RWPE2 (cell line): ENCODE results near the gene PLXND1.

Source experiments
- ATAC-seq: fragments of 200-7000 bp; cut with Tn5 transposase; 3 replicates; pipeline ENCODE4 v1.9.1; 2021; ENCODE audit warnings: low read depth
- DNase-seq: peaks from one replicate; pipeline ENCODE4 v3.0.0-alpha.2; 2020; ENCODE audit warnings: low spot score
- H3K27ac ChIP-seq: fragments of 450-650 bp; 2 replicates; pipeline ENCODE4 v1.5.1; 2017; ENCODE audit warnings: mild to moderate bottlenecking; ENCODE audit not compliant: poor library complexity, severe bottlenecking
- H3K27me3 ChIP-seq: fragments of 250-450 bp; sonication (Bioruptor Pico); 2 replicates; pipeline ENCODE4 v1.5.1; 2021; ENCODE audit warnings: mild to moderate bottlenecking, moderate library complexity; ENCODE audit not compliant: insufficient read depth, poor library complexity, severe bottlenecking
- H3K36me3 ChIP-seq: fragments of 250-450 bp; sonication (Bioruptor Pico); 2 replicates; pipeline ENCODE4 v1.5.1; 2020; ENCODE audit warnings: low read depth, mild to moderate bottlenecking, moderate library complexity
- H3K4me1 ChIP-seq: fragments of 250-450 bp; sonication (Bioruptor Pico); 2 replicates; pipeline ENCODE4 v1.5.1; 2021; ENCODE audit warnings: mild to moderate bottlenecking, moderate library complexity; ENCODE audit not compliant: insufficient read depth, poor library complexity, severe bottlenecking
- H3K4me3 ChIP-seq: fragments of 250-450 bp; sonication (Bioruptor Pico); 2 replicates; pipeline ENCODE4 v1.5.1; 2021; ENCODE audit warnings: mild to moderate bottlenecking, moderate library complexity; ENCODE audit not compliant: severe bottlenecking
- H3K9me3 ChIP-seq: fragments of 250-450 bp; sonication (Bioruptor Pico); 2 replicates; pipeline ENCODE4 v1.5.1; 2021; ENCODE audit warnings: mild to moderate bottlenecking, moderate library complexity; ENCODE audit not compliant: severe bottlenecking
- TF ChIP-seq, protein P1 (sequence below): fragments of 450-650 bp; IDR thresholded peaks from one replicate; pipeline ENCODE4 v1.5.1; 2017; ENCODE audit warnings: mild to moderate bottlenecking, moderate library complexity; ENCODE audit not compliant: poor library complexity, severe bottlenecking

PLXND1 gene

DNA sequence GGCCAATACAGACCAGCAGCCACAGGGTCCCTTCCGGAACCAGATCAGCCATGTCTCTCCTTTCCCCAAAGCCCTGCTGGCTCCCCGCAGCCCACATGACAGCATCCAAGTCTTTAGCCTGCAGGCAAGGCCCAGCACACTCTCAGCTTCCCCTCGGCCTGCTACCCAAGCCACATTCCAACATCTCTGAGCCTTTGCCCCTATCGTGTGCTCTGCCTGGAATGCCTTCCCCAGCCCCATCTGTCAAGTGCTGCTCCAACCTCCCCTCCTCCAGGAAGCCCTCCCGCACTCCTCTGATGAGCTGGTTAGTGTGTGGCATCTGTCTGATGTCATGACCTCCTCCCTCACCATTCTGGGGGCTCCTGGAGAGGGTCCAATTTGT is 8.5 kb downstream of the PLXND1 start:
- H3K36me3 ChIP-seq: no peaks in the 10 kb centered on the region
- no peaks in the 10 kb centered on the region for H3K27me3 ChIP-seq
- no peak overlapping the region for H3K27ac ChIP-seq
- no peaks in the 10 kb centered on the region for H3K9me3 ChIP-seq
- ATAC-seq (0 out of 3 replicates have a peak, but pooled peaks have one; percentile 8), DNase-seq (no peak)
- TF ChIP-seq, protein P1, sequence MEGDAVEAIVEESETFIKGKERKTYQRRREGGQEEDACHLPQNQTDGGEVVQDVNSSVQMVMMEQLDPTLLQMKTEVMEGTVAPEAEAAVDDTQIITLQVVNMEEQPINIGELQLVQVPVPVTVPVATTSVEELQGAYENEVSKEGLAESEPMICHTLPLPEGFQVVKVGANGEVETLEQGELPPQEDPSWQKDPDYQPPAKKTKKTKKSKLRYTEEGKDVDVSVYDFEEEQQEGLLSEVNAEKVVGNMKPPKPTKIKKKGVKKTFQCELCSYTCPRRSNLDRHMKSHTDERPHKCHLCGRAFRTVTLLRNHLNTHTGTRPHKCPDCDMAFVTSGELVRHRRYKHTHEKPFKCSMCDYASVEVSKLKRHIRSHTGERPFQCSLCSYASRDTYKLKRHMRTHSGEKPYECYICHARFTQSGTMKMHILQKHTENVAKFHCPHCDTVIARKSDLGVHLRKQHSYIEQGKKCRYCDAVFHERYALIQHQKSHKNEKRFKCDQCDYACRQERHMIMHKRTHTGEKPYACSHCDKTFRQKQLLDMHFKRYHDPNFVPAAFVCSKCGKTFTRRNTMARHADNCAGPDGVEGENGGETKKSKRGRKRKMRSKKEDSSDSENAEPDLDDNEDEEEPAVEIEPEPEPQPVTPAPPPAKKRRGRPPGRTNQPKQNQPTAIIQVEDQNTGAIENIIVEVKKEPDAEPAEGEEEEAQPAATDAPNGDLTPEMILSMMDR: no peak
- H3K4me1 ChIP-seq: no peaks in the 10 kb centered on the region
- H3K4me3 ChIP-seq: no peak overlapping the region

DNA sequence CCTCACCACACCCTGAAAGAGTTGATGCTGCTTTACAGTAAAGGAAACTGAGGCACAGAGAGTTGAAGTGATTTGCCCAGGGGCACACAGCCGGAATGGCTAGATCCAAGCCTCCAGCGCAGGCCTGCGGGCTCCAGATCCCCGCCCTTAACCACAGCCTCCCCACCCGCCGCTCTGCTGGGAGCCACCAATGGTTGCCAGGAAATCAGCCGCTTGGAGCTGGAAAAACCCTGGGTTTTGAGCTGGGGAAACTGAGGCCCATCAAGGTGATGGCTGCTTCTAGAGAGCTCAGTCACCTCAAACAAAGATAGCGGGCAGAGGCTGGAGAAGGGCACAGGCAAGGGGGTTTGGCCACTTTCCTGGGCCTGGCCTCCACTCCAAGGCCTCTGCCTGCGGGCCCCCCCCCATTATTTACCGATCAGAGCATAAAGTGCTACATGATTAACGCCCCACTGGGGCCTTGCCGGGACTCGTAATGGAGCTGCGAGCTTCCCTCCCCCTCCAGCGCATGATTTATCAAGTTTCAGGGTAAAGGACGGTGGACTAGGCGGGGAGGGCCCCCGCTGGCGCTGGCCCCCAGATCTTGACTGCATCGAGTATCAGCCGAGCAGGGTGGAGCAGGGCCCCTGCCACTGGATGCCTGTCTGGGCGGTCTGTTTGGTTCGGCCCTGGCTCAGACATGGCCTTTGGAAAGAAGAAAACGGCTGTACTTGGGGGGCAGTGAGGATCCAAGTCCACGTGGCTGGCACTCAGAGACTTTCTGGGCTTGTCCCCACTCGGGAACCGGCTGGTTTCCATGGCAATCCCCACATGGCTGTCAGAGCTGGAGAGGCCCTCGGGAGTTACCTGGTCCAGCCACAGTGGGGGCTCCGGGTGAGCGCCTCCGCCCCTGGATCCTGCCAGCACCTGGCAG is 9.1 kb downstream of the PLXND1 start:
- H3K4me3 ChIP-seq: no peak overlapping the region
- no peaks in the 10 kb centered on the region for H3K4me1 ChIP-seq
- no peak for DNase-seq
- no peak for ATAC-seq
- no peaks in the 10 kb centered on the region for H3K9me3 ChIP-seq
- TF ChIP-seq, protein P1: no peak
- H3K36me3 ChIP-seq: no peaks in the 10 kb centered on the region
- no peaks in the 10 kb centered on the region for H3K27me3 ChIP-seq
- no peak overlapping the region for H3K27ac ChIP-seq

DNA sequence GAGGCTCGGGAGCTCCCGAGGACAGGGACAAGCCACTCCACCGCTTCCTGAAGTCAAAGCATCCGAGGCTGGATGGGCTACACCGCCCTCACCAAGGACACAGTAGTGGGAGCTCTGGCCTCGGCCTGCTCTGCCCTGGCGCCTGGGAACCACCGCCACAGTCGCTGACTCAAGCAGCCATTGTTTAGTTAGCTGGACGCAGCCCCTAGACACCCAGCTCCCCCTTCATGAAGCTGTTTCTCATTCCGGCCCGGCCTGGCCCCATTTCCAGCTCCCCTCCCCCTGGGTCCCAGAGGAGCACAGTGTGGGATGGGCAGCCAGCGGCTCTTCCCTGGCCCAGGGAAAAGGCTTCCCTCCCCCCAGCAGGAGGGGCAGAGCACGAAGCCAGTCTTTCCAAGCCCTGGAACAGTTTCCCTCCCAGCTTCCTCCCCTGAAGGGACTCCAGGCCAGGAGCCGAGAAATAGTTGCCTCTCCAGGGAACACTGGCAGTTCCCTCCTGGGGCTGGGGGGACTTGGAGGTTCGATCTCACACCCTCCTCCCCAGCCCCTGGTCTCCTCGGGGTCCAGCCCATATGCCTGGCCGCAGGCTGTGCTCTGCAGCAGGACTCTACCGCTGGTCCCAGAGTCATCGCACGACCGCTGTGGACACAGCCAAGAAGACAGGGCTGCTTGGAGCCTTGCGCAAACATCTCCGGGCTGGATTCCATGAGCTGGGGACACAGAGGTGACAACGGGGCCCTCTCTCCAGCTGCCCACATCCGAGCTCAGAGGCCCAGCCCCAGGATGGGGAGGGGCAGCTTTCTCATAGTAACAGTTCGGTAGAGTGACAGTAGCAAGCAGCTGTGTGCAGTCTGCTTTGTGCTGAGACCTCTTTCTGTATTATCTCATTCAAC is 10.0 kb downstream of the PLXND1 start:
- Histone ChIP-seq H3K36me3 (no peaks in the 10 kb centered on the region), H3K27ac (no peak overlapping the region), H3K4me1 (no peaks in the 10 kb centered on the region), H3K9me3 (no peaks in the 10 kb centered on the region), H3K27me3 (no peaks in the 10 kb centered on the region), H3K4me3 (no peak overlapping the region)
- TF ChIP-seq, protein P1: no peak
- DNase-seq (no peak), ATAC-seq (no peak)

DNA sequence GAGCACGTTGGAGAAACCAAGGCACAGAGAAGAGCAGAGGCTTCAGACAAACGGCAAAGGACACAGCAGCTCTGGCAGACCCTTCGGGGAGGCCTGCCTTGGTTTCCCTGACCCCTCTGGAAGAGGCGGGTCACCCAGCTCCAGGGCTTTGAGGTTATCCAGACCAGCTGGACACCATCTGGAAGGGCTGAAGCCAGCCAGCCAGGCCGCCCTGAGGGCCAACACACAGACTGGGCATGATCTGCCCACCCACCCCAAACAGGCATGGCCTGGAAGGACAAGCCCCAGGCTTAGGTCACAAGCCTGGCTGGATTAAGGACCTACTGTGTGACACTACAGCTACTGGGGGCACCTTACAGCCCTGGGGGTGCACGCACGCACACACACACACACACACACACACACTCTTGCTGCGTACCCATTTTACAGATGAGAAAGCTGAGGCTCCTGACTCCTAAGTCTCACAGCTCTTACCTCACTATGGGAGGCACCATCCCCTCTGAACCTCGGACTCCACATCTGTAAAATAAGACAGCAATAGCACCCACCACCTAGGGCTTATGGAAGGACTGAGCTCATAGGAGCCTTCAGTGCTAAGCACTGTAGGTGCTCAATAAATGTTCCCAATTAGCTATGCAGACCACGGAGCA is 10.8 kb downstream of the PLXND1 start:
- DNase-seq (no peak), ATAC-seq (no peak)
- Histone ChIP-seq H3K27ac (no peak overlapping the region), H3K9me3 (no peaks in the 10 kb centered on the region), H3K27me3 (no peaks in the 10 kb centered on the region), H3K4me1 (no peaks in the 10 kb centered on the region), H3K4me3 (no peak overlapping the region), H3K36me3 (no peaks in the 10 kb centered on the region)
- TF ChIP-seq, protein P1: no peak
